ENCODE measurements around the gene SNX25. TPM values are rescaled to one million over a fixed set of nuclear protein-coding genes. Genes with fewer than 3 reads are reported as not detected.

Gene SNX25
- total and polyA plus RNA-seq, 2 of the 13 experiments (the other 11 are each of a cell fraction or from before 2014, with no cell fraction given) = 23.4 to 23.5 TPM

DNA sequence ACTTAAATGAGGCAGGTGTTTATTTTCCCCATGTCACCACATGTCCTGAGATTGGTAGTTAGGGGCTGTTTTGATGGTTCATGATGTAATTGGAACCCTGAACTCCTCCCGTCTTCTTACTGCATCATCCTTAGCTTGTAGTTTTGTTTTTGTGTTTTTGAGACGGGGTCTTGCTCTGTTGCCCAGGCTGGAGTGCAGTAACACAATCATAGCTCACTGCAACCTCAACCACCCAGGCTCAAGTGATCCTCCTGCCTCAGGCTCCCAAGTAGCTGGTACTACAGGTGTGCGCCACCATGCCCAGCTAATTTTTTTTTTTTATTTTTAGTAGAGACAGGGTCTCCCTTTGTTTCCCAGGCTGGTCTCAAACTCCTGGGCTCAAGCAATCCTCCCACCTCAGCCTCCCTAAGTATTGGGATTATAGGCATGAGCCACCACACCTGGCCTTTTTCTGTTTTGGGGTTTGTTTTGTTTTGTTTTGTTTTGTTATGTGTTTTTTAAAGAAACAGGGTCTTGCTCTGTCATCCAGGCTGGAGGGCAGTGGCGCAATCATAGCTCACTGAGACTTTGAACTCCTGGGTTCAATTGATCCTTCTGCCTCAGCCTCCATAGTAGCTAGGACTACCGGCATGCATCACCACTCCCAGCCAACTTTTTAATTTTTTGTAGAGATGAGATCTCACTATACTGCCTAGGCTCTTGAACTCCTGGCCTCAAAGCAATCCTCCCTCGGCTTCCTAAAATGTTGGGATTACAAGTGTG, 76.4 kb downstream of the SNX25 start:
- peaks cover 11% of the 10 kb centered on the region for H3K4me1 ChIP-seq (ENCODE audit: insufficient read depth, low read length)
- intact Hi-C loops (cut with micrococcal nuclease; ENCODE audit: unreplicated experiment) = no loop called here
- TF ChIP-seq ZNF121 (CRISPR knock-in tag; IDR thresholded peaks at IDR 0.05) (peak; percentile 72), PPARG (CRISPR knock-in tag; conservative IDR thresholded peaks at IDR 0.05) (no peak), ZNF615 (CRISPR knock-in tag; IDR thresholded peaks at IDR 0.05; ENCODE audit: borderline replicate concordance) (no peak), POGZ (CRISPR knock-in tag; IDR thresholded peaks at IDR 0.05) (no peak), ZNF549 (CRISPR knock-in tag; IDR thresholded peaks at IDR 0.05) (no peak), CEBPG (CRISPR knock-in tag; IDR thresholded peaks at IDR 0.05) (peak; percentile 50; the same call in 1 of the 2 replicates), DBP (CRISPR knock-in tag; IDR thresholded peaks at IDR 0.05; ENCODE audit: not compliant biosample characterization) (no peak), ZNF317 (CRISPR knock-in tag; IDR thresholded peaks at IDR 0.05) (no peak), DZIP1 (CRISPR knock-in tag; IDR thresholded peaks at IDR 0.05) (no peak), CCAR2 (optimal IDR thresholded peaks at IDR 0.05; ENCODE audit: low read depth, low read length) (no peak), ZNF770 (CRISPR knock-in tag; IDR thresholded peaks at IDR 0.05) (peak; percentile 86), MBNL3 (CRISPR knock-in tag; conservative IDR thresholded peaks at IDR 0.05) (no peak), ZFP37 (CRISPR knock-in tag; IDR thresholded peaks at IDR 0.05; ENCODE audit: borderline replicate concordance) (no peak), TFDP2 (CRISPR knock-in tag; IDR thresholded peaks at IDR 0.05) (no peak)
- TF ChIP-seq, protein P1, sequence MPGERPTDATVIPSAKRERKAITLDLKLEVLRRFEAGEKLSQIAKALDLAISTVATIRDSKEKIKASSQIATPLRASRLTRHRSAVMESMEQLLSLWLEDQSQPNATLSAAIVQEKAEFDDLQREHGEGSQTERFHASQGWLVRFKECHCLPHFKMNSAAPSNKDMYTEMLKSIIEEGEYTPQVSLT (CRISPR knock-in tag; IDR thresholded peaks at IDR 0.05; ENCODE audit: borderline replicate concordance, low read depth) = no peak
- TF ChIP-seq, protein P2, sequence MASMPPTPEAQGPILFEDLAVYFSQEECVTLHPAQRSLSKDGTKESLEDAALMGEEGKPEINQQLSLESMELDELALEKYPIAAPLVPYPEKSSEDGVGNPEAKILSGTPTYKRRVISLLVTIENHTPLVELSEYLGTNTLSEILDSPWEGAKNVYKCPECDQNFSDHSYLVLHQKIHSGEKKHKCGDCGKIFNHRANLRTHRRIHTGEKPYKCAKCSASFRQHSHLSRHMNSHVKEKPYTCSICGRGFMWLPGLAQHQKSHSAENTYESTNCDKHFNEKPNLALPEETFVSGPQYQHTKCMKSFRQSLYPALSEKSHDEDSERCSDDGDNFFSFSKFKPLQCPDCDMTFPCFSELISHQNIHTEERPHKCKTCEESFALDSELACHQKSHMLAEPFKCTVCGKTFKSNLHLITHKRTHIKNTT (CRISPR knock-in tag; IDR thresholded peaks at IDR 0.05) = no peak

More for the DNA sequence above, 76.4 kb downstream of the SNX25 start:
- H3K9ac ChIP-seq (ENCODE audit: insufficient read depth, low read depth, low read length) = no peak overlapping the region
- H3K4me2 ChIP-seq (ENCODE audit: low read depth, low read length) = no peak overlapping the region
- in situ Hi-C loops (cut with HindIII; ENCODE audit: extremely low pct_ligation_motif_present, low pct_unique_long_range_greater_than_20kb) = no loop called here
- H3K4me3 ChIP-seq (replicated peaks in 1 of 3; ENCODE audit: insufficient read depth in 1 of 3, low read depth in 2 of 3, low read length in 3 of 3) = no peak overlapping the region
- peaks cover 7 to 25% of the 10 kb centered on the region in 2 experiments; a peak in 4 of 5 replicates for H3K36me3 ChIP-seq (replicated peaks in 1 of 2; ENCODE audit: control insufficient read depth in 1 of 2, insufficient read depth in 2 of 2, low read length in 2 of 2)
- 94% methylated on average over 6 of the region's 6 CpGs for WGBS (ENCODE audit: low lambda C conversion rate)
- H3K27me3 ChIP-seq (ENCODE audit: control insufficient read depth in 1 of 2, insufficient read depth in 2 of 2, low read length in 2 of 2) = no peaks in the 10 kb centered on the region
- CTCF ChIA-PET (ENCODE audit: low intra/inter-chr PET ratio, low total read pairs) = no interaction called here
- DNase-seq (ENCODE audit: low spot score) (no peak), ATAC-seq (no peak; the same call in 2 of the 3 replicates), FAIRE-seq (no peak)
- no peak overlapping the region for H3K27ac ChIP-seq (ENCODE audit: extremely low read length, insufficient read depth, low read length)
- POLR2A ChIA-PET = interaction anchor here (1.5 kb wide), 1 partner anchor 18 kb away, joined by 3 read pairs; no protein-coding TSS in a partner anchor
- H4K20me1 ChIP-seq (ENCODE audit: insufficient read depth, low read length) = no peaks in the 10 kb centered on the region
- H2AFZ ChIP-seq (ENCODE audit: low read length) = no peak overlapping the region
- no peaks in the 10 kb centered on the region for H3K79me2 ChIP-seq (ENCODE audit: insufficient read depth, low read length)
- no peaks in the 10 kb centered on the region for H3K9me3 ChIP-seq (ENCODE audit: low read length)
- BruUV-seq (replicated peaks) = no TSS peak
